D341Med (cell line): ENCODE data around the gene OSBPL5.

ENCODE experiments used
- DNase-seq: peaks from one replicate; pipeline ENCODE4 v3.0.0; 2012; ENCODE audit warnings: low spot score

Gene OSBPL5

DNA sequence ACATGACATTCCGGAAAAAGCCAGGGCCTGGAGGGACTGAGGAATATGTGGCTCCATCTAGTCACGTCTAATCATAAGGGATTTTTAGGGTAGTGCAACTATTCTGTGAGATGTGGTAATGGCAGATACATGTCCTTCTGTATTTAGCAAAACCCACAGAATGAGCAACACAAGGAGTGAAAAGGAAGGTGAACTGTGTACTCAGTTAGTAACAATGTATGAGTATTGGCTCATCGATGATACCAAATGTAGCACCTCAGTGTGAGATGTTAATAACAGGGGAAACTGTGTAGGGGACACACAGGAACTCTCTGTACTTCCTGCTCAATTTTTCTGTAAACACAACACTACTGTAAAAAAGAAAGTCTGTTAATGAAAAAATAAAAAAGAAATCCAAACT lies 65.9 kb downstream of the OSBPL5 start:
- no peak for DNase-seq

DNA sequence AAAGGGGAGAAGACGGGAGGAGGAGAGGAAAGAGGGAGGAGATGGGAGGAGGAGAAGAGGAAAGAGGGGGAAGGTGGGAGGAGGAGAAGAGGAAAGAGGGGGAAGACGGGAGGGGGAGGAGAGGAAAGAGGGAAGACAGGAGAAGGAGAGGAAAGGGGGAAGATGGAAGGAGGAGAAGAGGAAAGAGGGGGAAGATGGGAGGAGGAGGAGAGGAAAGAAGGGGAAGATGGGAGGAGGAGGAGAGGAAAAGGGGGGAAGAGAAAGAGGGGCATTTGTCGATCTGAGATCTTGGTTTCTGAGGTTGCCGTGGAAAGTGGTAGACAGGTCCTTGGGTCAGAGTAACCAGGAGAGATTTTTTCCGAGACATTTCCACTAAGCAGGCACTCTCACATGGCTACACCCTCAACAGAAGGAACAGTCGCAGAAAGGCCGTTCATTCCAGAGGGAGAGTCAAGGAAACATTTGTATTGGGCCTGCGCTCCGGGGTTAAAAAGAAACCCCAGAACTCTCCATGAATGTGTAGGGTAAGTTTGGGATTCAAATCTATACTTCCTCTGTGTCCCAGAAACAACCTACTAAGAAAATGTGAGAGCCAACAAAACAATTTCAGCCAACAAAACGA lies 68.1 kb downstream of the OSBPL5 start:
- DNase-seq, result no peak

DNA sequence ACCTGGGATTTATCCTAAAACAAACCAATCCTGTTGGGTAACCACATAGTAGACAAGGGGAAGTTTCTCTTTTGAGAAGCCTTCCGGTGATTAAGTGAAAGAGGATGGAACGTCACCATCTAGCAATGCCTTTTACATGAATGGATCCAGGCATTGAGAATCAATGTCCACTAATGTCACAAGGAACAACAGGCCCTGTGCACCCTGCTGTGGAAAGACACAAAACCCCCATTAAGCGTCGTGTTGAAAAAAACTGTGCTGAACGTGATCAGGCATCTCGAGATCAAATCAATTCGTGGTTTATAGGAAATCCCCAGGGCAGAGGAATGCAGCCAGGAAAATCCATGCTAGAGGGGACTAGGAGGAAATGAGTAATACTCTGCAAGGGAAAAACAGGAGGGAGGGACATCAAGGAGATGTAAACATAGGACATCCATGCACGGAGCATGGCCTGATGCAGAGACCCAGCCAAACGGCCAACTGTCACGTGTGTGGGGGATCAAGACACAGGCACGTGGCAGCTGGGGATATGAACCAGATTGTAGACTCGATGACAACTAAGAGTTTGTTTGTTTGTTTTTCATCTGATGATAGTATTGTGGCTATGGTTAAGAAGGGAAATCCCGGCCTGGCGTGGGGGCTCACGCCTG lies 69.3 kb downstream of the OSBPL5 start:
- DNase-seq, result no peak

DNA sequence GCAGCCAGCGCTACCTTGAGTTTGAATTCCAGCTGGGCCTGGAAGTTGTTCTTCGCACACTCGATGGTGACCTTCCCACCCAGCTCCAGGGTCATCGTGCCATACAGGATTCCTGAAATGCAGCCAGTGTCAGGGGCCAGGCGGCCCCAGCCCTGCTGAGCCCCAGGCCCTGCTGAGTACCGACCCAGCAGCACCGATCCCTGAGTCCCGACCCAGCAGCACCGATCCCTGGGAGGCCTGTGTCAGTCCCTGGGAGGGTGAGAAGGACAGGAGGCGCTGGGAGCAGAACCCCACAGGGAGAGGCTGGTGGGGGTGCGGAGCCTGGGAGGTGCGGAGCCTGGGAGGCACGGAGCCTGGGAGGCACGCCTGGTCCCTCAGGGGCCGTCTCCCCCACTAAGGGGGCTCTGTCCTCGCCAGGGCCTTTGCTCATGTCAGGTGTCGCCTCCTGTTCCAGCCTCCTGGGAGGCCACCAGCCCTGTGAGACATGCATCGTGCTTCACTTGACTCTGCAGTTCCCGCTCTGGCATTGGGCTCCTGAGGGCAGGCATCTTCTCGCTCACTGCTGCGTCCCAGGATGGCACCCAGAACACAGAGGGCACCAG lies 70.8 kb downstream of the OSBPL5 start:
- no peak for DNase-seq

DNA sequence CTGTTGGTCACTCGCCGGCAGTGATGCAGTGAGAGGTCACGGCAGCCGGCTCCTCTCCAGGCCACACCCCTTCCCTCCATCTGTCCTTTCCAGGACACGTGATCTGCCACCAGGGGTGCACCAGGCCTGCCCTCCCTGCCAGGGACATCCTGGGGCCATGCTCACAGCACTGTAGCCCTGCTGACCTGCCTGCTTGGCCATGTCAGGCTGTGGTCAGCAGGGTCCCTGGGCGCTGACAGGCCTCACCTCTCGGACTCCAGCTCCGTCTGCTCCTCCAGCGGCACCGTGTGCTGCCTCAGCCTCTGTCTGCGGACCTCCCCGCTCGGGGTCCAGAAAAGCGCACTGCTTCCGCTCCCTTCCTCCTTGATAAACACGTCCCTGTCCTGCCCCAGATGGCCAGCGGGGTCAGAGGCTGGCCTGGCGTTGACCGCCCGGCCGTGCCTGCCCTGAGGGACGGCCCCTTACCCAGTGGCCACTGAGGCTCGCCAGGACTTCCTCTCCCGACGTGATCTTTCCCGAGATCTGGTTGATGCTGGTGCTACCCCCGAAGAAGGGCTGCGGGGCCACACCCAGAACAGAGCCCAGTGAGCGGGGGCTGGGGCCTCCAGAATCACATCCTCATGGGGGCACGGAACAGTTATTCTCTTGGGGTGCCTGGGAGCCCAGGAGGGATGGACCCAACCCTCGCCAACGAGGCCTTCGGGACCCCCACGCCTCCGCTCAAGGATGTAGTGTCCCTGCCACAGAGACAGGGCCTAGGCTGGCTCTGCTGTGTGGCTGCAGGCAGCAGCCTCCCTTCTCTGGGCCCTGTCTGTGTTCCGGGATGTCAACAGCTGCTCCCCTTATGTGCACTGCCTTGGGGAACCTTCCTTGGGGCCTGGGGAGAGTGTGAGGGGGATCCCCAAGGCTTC lies 71.6 kb downstream of the OSBPL5 start:
- DNase-seq, result no peak

DNA sequence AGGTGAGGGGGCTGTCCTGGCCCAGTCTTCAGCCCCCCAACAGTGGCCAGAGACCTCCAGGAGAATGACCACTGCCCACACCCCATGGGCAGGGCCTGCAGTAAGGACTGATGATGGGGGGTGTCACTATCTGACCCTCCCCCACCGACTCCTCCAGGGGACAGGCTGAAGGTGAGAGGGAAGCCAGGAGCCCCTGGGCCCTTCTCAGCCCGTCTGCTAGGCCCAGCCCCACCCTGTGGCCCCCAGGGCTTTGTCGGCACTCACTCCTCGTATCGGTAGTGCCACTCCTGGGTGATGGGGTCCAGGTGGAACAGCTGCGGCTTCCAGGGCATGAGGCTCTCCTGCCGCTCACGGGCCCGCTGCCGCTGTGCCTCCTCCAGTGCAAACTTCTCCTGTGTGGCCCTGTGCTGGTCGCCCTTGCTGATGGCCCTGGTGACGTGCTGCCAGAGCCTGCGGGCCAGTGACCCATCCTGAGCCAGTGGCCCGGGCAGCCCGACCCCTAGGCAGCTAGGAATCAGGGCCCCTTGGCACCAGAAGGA lies 72.4 kb downstream of the OSBPL5 start:
- DNase-seq, result peak; percentile 33

DNA sequence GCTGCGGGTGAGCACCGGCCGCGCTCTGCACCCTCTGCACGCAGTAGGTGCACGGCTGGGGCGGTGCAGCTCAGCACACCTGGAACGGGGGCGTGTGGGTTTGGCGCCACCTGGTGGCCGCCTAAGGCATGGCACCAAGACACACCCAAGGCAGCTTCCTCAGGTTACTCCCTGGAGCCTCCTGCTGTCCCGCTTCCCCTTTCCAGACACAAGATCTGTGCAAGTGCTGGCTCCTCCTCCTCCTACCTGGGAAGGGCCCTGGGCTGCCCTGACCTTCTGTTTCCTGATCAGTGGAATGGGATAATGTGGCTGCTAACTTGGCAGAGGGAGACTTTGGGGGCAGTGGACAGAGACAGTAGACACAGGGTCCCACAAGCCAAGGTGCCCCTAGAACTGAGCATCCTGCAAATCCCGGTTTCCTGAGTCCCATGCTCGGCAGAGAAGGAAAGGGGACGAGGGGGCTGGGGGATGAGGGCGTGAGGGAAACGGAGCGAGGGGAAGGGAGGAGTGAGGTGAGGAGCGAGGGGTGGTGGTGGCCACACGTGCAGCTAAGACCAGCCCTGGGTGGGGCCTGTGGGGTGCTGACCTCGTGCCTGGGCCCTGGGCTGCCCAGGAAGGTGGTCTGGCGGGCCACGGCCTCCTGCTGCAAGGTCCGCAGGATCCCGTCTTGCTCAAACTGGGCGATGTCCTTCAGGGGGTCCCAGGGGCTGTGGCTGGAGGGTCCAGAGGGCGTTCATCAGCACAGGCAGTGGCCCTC lies 73.1 kb downstream of the OSBPL5 start:
- DNase-seq, result peak; percentile 91

DNA sequence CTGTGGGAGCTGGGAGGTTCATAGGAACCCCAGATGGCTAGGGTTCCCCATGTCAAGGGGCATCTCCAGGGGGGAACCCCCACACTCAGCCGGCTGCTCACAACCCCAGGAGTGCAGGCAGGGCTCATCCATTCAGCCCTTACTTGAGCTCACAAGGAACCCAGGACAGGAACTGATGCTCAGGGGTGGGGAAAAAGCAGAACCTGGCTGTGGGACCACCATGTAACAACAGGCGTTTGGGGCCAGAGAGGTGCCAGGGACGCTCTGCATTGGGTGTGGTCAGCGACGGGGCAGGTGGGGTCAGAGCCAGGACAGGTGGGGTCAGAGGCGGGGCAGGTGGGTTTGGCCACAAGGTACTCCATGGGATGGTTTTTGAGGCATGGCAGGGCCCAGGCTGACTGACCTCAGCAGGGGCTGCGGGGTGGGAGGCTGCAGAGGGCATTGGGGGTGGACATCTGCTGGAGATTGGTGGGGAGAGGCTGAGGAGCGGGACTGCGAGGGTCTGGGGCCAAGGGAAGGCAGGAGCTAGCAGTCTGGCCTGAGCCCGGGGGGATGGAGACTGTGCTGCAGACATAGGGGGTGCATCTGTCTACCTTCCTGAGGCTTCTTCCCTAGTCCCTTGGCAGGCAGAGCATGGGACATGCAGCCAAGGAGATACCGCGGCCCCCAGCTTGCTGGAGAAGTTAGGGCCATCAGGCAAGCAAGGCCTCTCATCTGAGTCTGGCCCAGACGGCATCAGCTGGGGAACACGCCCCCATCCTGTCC lies 73.8 kb downstream of the OSBPL5 start:
- no peak for DNase-seq

DNA sequence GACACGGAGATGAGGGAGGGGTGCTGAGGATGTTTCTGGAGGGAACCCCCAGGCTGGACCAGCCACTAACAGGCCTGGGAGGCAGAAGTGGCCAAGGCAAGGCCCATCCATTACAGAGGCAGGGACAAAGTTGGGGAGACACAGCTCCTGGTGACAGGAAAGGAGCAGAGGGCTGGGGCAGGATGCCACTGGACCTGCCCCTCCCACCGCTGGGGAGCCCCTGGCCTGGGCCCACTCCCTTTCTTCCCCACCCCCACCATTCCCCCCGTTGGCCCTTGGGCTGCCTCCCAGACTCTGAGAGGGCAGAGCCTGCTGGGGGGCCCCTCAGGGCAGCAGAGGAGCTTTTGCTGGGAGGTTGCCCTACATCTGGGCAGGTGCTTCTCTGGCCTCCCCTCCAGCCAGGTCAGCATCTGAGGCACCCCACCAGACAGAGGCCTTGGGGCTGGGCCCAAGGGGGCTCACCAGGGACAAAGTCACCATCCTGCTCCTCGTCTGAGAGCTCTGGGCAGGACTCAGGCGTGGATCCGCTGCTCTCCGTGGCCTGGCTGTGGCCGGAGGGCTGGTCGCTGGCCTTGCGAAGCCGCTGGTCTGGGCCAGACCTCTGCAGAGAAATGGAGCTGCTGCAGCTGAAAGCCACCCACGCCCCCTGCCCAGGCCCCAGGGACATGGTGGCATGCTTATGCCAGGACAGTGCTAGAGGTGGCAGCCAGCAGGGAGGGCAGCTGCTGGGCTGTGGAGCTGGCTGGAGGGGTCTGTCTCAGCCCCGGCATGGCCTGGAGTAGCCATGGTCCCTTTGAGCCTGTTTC lies 74.8 kb downstream of the OSBPL5 start:
- DNase-seq, result no peak

DNA sequence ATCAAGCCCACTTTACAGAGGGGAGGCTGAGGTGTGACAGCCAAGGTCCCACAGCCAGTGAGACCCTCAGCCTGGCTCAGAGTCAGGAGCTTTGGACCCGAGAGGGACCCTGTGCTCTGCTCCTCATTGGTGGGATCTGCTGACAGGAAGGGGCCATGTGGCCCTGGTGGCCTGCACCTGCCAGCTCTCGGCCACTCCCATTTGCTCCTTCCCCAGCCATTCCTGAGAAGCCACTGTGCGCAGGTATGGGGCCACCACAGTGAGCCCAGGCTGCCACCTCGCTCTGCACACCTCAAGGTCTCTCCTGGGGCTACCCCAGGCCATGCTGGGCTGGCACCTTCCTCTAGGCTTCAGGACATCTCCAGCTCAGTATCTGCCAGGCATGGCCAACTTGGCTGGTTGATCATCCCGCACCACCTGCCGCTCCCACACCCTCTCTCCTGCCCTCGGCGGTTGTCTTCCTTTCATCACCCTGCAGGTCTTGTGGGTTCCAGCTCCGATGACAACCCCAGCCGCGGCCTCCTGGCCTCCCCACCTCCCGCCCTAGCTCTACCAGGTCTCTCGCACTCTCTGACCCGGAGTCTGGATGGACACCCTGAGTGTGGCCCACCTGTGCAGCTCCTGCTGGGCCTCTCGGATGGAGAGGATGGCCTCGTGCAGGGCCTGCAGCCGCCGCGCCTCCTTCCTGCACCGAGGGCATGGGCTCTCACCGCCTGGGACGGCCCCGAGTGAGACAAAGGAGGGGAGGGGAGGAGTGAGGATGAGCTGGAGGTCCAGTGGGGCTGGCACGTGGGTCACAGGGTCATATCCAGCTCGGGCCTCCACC lies 75.7 kb downstream of the OSBPL5 start:
- DNase-seq, result no peak

DNA sequence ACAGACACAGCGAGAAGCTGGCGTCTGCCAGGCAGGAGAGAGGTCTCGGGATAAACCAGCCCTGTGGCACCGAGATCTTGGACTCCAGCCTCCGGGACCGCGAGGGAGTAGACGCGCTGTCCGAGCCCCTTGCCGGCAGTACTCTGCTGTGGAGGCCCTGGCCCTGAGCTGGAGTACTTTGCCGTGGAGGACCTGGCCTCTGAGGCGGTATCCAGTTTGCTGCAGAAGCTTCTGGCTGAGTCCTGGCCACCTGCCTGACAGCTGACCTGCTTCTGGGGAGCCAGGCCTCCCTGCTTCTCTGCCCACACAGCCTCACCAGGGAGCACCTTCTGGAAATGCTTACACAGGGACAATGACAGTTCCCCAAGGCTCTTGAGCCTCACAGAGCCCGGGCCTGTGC lies 76.3 kb downstream of the OSBPL5 start:
- DNase-seq, result no peak

DNA sequence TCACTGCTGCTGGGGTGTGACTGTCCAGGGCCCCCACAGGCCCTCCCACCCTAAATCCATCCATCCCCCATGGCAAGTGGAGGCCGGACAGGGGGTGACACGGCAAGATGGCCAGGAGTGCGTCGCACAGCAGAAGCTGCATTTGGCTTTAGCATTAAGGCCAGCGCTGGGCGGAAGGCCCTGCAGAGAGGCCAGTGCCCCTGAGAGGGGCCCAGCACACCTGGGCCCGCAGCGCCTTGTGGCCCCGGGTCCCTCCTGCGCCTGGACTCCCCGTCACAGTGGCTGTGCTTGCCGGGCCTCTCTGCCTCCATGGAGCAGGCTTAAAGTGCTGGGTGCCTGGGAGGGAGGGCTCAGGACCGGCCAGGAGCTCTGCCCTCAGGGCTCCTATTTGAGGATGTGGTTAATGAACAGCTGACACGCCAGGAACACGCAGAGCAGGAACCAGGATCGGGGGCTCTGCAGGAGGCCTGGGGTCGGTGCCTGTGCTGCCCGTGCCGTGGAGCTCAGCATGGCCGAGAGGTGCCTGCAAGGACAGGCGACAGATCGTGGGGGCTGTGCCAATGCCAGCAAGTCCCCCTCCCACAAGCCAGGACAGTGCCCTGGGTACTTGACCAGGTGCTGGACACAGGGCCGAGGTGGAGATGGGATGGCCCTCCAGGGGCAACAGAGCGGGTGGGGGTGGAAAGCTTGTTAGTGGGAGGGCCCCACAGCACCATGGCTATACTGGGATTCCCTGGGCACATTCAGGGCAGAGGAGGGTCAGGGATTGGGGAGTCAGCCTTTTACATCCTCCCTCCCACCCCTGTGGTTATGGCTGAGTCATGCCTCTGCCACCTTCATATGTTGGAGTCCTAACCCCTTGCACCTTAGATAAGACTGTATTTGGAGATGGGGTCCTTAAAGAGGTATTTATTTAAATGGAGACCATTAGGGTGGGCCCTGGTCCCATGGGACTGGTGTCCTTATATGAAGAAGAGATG lies 77.0 kb downstream of the OSBPL5 start:
- no peak for DNase-seq

DNA sequence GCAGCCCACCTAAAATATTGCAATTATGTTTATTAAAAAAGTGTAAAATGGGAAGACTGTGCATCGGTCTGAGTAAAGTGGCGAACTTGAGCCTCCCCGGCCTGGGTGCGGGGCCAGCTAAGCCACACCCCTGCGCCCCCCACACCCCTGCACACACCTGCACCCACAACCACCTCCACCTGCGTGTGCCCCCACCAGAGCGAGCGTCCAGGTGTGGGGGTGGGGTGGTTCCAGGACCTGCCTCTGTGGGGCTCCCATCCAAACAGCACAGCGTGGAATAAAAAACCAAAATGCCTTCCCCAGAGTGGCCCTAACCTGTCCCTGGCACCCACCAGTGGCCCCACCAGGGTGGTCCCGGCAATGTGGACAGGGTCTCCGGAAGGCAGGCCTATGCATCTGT lies 77.7 kb downstream of the OSBPL5 start:
- DNase-seq, result no peak

DNA sequence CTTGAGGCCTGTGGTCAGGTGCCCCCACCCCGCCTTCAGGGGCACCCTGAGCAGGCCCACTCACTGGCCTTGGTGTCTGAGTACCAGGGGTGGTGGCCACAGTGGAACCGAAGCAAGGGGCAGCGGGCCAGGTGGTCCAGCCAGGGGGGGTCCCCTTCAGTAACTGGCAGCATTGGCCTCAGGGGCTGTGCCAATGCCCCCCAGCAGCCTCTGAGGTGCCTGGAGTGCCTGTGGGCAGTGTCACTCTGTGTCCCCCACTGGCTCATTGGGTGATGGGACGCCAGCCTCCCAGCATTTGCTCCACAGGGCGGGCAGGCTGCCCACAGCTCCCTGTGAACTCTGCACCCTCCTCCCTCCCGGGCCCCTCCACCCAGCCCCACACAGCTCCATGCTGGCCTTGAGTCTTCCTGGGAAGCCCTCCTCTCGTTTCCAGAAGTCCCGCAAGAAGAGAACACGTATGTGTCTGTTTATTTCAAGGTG lies 78.4 kb downstream of the OSBPL5 start:
- DNase-seq, result no peak

DNA sequence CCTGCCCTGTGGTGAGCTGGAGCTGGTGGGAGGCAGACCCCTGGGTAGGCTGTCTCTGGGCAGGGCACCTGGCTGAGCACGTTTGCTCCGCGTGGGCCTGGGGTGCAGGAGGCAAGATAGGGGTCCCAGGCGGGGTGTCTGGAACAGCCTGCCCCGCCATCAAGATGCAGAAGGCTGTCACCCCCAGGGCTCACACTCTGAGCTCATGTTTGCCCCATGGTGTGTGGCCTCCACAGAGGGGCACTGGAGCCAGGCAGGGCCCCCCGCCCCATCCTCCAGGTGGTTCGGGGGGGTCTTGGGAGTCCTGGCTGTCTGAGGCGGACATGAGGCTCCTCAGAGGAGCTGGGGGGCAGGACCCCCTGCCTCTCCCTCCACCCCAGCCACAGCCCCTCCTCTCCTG lies 79.0 kb downstream of the OSBPL5 start:
- DNase-seq, result no peak

DNA sequence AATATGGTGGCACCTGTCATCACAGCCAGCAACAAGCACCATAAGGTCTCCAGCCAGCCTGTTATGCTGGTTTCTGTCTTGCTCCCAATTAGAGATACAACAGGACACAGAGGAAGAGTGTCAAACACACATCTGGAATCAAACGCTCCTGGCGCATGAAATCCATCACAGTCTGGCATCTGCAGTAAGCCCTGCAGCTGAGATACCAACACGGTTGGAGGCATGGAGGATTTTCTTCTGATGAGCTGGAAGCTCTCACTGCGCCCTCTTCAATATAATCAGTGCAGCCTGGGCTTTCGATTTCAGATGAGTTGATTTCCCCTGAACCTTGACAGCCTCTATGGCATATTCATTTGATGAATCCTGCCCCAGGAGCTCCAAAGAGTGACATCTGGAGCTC lies 80.1 kb downstream of the OSBPL5 start:
- peak; percentile 14 for DNase-seq

DNA sequence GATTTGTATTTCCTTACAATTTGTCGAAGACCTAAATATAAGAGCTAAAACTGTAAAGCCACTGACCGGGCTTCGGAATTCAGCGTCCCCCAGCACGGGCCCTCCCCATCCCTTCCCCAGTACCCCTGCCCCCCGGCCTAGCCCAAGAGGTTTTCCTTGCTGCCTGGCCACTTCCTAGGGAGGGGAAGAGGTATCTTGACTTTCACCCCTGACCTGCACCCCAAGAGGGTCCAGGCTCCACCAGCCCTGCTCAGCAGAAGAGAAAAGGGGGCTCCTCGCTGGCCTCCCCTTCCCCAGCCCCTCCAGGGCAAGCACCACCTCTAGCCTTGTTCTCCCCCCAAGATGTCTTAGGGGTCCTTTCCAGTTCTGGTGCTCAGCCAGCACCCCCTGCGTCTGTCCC lies 81.8 kb downstream of the OSBPL5 start:
- DNase-seq, result no peak

DNA sequence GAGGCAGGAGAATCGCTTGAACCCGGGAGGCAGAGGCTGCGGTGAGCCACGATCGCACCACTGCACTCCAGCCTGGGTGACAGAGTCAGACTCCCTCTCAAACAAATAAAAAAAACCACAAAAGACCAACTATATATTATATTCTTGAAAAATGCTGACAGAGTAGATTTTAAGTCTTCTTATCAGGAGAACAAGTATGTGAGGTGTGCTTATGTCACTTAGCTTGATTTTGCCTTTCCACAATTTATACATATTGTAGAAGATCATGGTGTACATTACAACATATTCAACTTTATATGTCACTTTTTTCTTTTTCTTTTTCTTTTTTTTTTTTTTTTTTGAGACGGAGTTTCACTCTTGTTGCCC lies 83.7 kb downstream of the OSBPL5 start:
- no peak for DNase-seq
